Parathyroid adenoma (tissue), 2 donors: ENCODE results near the gene LRP1-AS.
A peak's percentile ranks its signal among the peaks of the same experiment; 100 is the strongest.

Source experiments
- H2AFZ ChIP-seq: fragments of 300-600 bp; sonication (generic); one replicate; pipeline ENCODE4 v1.7.0; 2017; ENCODE audit warnings: antibody characterized with exemption, mild to moderate bottlenecking
- H3K27ac ChIP-seq: fragments of 300-600 bp; sonication (generic); one replicate; pipeline ENCODE4 v1.7.0; 2017
- H3K27me3 ChIP-seq: fragments of 300-600 bp; sonication (generic); one replicate; pipeline ENCODE4 v1.7.0; 2017; ENCODE audit warnings: low read length; ENCODE audit not compliant: control insufficient read depth, insufficient read depth
- H3K36me3 ChIP-seq: fragments of 300-600 bp; sonication (generic); one replicate; pipeline ENCODE4 v1.7.0; 2017; ENCODE audit warnings: low read length; ENCODE audit not compliant: control insufficient read depth, insufficient read depth
- H3K4me1 ChIP-seq: fragments of 300-600 bp; sonication (generic); one replicate; pipeline ENCODE4 v1.7.0; 2017; ENCODE audit warnings: control low read depth
- H3K4me2 ChIP-seq: fragments of 300-600 bp; sonication (generic); one replicate; pipeline ENCODE4 v1.7.0; 2017; ENCODE audit warnings: low read length
- H3K4me3 ChIP-seq: fragments of 300-600 bp; sonication (generic); one replicate; pipeline ENCODE4 v1.7.0; 2017; ENCODE audit warnings: low read depth, low read length
- H3K79me2 ChIP-seq: fragments of 300-600 bp; sonication (generic); one replicate; pipeline ENCODE4 v1.7.0; 2017; ENCODE audit warnings: control low read depth
- H3K9ac ChIP-seq: fragments of 300-600 bp; sonication (generic); one replicate; pipeline ENCODE4 v1.7.0; 2017; ENCODE audit warnings: mild to moderate bottlenecking
- H3K9me3 ChIP-seq: fragments of 300-600 bp; sonication (generic); one replicate; pipeline ENCODE4 v1.7.0; 2017; ENCODE audit warnings: low read length; ENCODE audit not compliant: control insufficient read depth
- TF ChIP-seq, protein P1 (sequence below): fragments of 300-600 bp; sonication (generic); IDR thresholded peaks from one replicate; pipeline ENCODE4 v1.7.0; 2017; ENCODE audit warnings: antibody characterized with exemption, mild to moderate bottlenecking
- donor health status: primary hyperparathyroidism.

Gene LRP1-AS

GRCh38 chr12:57111031-57111734, 36.2 kb downstream of the LRP1-AS start, which contains the start of gene STAT6:
Gene STAT6 (minus strand): TSS chr12:57111362. CDS start chr12:57108278, 3,084 bp downstream.
- peaks cover 12% of the 10 kb centered on the region for H3K4me1 ChIP-seq
- H3K27me3 ChIP-seq = no peaks in the 10 kb centered on the region
- no peaks in the 10 kb centered on the region for H3K36me3 ChIP-seq
- TF ChIP-seq, protein P1, sequence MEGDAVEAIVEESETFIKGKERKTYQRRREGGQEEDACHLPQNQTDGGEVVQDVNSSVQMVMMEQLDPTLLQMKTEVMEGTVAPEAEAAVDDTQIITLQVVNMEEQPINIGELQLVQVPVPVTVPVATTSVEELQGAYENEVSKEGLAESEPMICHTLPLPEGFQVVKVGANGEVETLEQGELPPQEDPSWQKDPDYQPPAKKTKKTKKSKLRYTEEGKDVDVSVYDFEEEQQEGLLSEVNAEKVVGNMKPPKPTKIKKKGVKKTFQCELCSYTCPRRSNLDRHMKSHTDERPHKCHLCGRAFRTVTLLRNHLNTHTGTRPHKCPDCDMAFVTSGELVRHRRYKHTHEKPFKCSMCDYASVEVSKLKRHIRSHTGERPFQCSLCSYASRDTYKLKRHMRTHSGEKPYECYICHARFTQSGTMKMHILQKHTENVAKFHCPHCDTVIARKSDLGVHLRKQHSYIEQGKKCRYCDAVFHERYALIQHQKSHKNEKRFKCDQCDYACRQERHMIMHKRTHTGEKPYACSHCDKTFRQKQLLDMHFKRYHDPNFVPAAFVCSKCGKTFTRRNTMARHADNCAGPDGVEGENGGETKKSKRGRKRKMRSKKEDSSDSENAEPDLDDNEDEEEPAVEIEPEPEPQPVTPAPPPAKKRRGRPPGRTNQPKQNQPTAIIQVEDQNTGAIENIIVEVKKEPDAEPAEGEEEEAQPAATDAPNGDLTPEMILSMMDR = no peak
- H3K9ac ChIP-seq = peak within 1 kb of the TSS; percentile 44
- H3K4me3 ChIP-seq = peak within 1 kb of the TSS; percentile 80
- H3K79me2 ChIP-seq = no peaks in the 10 kb centered on the region
- H3K27ac ChIP-seq = peak within 1 kb of the TSS; percentile 95
- peak within 1 kb of the TSS; percentile 94 for H3K4me2 ChIP-seq
- peak within 1 kb of the TSS; percentile 87 for H2AFZ ChIP-seq
- H3K9me3 ChIP-seq = no peaks in the 10 kb centered on the region

DNA sequence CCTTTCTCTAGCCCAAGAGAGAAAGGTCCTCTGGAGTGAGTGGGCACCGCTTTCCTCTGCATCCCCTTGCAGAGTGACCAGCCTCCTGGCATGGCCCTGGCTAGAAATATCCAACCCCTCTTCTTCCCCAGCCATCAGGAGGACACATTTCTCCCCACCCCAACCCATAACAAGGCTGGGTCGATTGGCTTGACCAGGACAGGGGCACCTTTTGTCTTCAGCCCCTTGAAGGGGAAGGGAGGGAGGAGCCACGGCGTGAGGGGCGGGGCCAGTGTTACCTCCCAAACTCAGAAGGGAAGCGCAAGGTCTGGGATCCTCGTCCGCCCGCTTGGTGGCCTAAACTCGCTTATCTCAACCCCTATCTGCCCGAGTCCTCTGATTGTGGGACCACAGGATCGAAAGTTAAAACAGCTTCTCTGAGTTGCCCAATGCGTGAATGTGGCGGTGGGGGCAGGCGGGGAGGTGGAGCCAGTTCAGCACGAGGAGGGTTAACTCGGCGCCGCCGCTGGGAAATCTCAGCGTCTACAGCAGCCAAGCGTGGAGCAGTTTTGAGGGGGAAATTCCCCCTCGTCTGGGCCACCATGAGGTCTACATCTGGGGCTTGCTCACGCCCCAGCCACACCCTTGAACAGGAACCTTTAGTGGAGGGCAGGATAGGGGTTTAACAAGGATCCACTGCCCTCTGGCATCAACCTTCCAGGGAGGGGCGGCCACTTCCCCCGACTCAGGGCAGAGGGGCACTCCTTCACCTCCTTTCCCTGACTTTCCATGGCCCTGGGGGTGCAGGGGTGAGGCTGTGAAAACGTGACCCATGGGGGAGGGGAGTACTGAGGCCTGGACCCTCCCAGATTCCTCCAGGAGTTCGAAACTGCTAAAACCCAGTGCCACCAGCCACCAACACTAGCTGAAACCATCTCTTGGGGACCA, 37.1 kb downstream of the LRP1-AS start:
- TF ChIP-seq, protein P1 = no peak
- Histone ChIP-seq H3K27me3 (no peaks in the 10 kb centered on the region), H3K79me2 (no peaks in the 10 kb centered on the region), H3K4me1 (peaks cover 12% of the 10 kb centered on the region), H2AFZ (peak overlapping the region; percentile 87), H3K4me2 (peak overlapping the region; percentile 94), H3K4me3 (peak overlapping the region; percentile 80), H3K9me3 (no peaks in the 10 kb centered on the region), H3K27ac (peak overlapping the region; percentile 95), H3K9ac (peak overlapping the region; percentile 44), H3K36me3 (no peaks in the 10 kb centered on the region)

DNA sequence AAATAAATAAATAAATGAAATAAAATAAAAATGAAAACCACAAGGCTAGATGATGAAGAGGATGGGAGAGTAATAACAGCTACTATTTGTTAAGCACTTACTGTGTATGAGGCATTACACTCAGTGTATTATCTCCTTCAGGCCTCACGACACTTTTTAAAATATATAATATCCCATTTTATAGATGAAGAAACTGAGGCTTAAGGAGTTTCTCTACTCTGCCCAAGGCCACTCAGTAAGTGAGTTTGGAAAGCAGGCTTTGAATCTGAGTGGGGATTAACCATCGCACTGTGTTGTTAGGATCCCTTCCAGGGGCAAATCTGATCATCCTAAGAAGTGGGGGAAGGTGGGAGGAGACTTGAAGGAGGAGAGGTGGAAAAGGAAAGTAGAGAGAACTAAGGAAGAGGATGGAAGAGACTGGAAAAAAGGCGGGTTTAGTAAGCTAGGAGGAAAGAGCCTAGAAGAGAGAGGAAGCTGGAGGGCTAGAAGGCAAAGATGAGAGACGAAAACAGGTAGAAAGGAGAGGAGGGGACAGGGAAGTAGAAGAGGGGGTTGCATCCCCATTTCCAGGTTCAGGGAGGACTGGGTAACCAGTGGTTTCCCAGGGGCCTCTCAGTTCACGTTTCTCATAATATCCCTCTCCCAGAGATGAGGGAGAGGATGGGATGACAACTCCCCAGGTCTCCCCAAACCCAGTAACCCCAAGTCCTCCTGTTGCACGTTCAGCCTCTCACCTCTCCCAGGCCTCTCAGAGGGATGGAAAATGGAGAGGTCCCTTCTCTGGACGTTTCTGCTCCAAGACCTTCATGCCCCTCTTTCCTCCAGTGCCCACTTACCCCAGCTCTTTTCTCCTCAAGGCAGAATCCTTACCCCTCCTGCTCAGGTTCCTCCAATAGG, 38.0 kb downstream of the LRP1-AS start:
- TF ChIP-seq, protein P1 = no peak
- peaks cover 12% of the 10 kb centered on the region for H3K4me1 ChIP-seq

DNA sequence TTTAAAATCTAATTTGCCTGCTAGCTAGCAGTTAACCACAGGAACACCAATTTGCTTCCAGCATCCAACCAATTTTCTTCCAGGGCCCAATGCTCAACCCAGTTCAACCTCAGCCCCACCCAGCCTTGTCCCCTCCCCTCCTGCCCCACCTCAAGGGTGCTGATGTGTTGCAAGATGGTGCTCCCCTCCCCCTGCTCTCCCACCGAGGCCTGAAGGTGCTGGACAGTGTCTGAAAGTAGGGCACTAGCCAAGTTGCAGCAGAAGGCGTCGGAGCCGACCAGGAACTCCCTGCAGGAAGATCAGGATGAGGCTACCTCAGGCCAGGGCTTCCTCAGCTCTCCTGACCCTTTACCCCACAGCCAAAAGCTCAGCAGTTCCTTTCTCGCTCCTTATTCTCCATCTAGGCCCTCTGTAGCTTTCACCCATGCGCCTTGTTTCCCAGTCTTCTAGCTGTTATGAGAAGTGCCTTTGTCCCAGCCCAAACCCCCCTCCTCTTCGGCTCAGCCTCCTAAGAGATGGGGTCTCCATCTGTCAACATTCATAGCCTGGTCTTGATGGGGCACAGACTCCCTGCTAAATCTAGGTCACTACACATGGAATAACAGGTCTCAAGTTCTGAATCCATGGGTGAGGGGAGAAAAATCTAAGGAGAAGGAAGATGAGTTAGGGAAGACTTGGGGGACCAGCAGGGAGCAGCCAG, 39.8 kb downstream of the LRP1-AS start:
- no peaks in the 10 kb centered on the region for H3K9me3 ChIP-seq
- TF ChIP-seq, protein P1 = no peak
- no peaks in the 10 kb centered on the region for H3K79me2 ChIP-seq
- H3K4me1 ChIP-seq = peaks cover 11% of the 10 kb centered on the region
- H3K27me3 ChIP-seq = no peaks in the 10 kb centered on the region
- no peak overlapping the region for H3K9ac ChIP-seq
- H2AFZ ChIP-seq = no peak overlapping the region
- no peak overlapping the region for H3K4me2 ChIP-seq
- no peaks in the 10 kb centered on the region for H3K36me3 ChIP-seq
- no peak overlapping the region for H3K4me3 ChIP-seq
- H3K27ac ChIP-seq = no peak overlapping the region

More for the DNA sequence above, 38.0 kb downstream of the LRP1-AS start:
- Histone ChIP-seq H3K4me3 (peak overlapping the region; percentile 80), H3K27ac (peak overlapping the region; percentile 95), H3K36me3 (no peaks in the 10 kb centered on the region), H3K4me2 (peak overlapping the region; percentile 94), H2AFZ (peak overlapping the region; percentile 87), H3K79me2 (no peaks in the 10 kb centered on the region), H3K27me3 (no peaks in the 10 kb centered on the region), H3K9me3 (no peaks in the 10 kb centered on the region), H3K9ac (no peak overlapping the region)
